Measurements from ENCODE around the gene GATAD2A. TPM values are rescaled to one million over a fixed set of nuclear protein-coding genes. Genes with fewer than 3 reads are reported as not detected.

GATAD2A gene
- total and polyA plus RNA-seq, 9 of the 15 experiments (the other 6 are each of a cell fraction or from before 2014, with no cell fraction given): 2.4 to 226 (median 44.2) TPM

GRCh38 chr19:19515642-19516519, 110.4 kb downstream of the GATAD2A start, which contains the start of gene NDUFA13 (continued):
- TF ChIP-seq USF2 (CRISPR knock-in tag; IDR thresholded peaks at IDR 0.05): no peak
- no peak for TF ChIP-seq SMARCA5 (IDR thresholded peaks at IDR 0.05)
- TF ChIP-seq CHAMP1 (IDR thresholded peaks at IDR 0.05): no peak
- no peak for TF ChIP-seq SAFB2 (IDR thresholded peaks at IDR 0.05; ENCODE audit: borderline replicate concordance, low read depth, low read length, severe bottlenecking)
- TF ChIP-seq IRF2 (CRISPR knock-in tag; IDR thresholded peaks at IDR 0.05): no peak
- 0 out of 2 replicates have a peak, but pooled peaks have one; percentile 31 for TF ChIP-seq MECOM (CRISPR knock-in tag; IDR thresholded peaks at IDR 0.05)
- no peak for TF ChIP-seq SP2 (IDR thresholded peaks at IDR 0.05; ENCODE audit: extremely low read depth, low read depth, low read length, poor library complexity, severe bottlenecking)
- TF ChIP-seq CTCF (IDR thresholded peaks at IDR 0.05 in 2 of 3, conservative IDR thresholded peaks at IDR 0.05 in 1 of 3; ENCODE audit: insufficient read depth in 2 of 3, low read depth in 1 of 3, low read length in 3 of 3): peak in 1 of 3 experiments; percentile 17; a peak in 3 of 6 replicates
- 0 out of 4 replicates have a peak, but pooled peaks of 1 of the 2 experiments have one; percentile 65 for TF ChIP-seq CSDE1 (IDR thresholded peaks at IDR 0.05)
- peak; percentile 55 to 67; a peak in 2 of 4 replicates for TF ChIP-seq MAZ (CRISPR knock-in tag; conservative IDR thresholded peaks at IDR 0.05 in 1 of 2, IDR thresholded peaks at IDR 0.05 in 1 of 2)
- no peak for TF ChIP-seq GATAD2A (IDR thresholded peaks at IDR 0.05)
- TF ChIP-seq ZNF311 (CRISPR knock-in tag; IDR thresholded peaks at IDR 0.05): no peak
- no peak for TF ChIP-seq HOMEZ (CRISPR knock-in tag; IDR thresholded peaks at IDR 0.05)
- TF ChIP-seq HDAC3 (IDR thresholded peaks at IDR 0.05; ENCODE audit: borderline replicate concordance, partially characterized antibody): no peak
- no peak; the same call in 1 of the 2 replicates for TF ChIP-seq BHLHE40 (IDR thresholded peaks at IDR 0.05; ENCODE audit: low read length)
- peak; percentile 82 for TF ChIP-seq L3MBTL2 (IDR thresholded peaks at IDR 0.05)
- no peak for TF ChIP-seq CBFA2T3 (IDR thresholded peaks at IDR 0.05)
- no peak for TF ChIP-seq ZNF707 (CRISPR knock-in tag; conservative IDR thresholded peaks at IDR 0.05)
- TF ChIP-seq MAFG (tag; conservative IDR thresholded peaks at IDR 0.05): no peak
- no peak for TF ChIP-seq ZNF316 (IDR thresholded peaks at IDR 0.05)
